Stomach (tissue), 4 donors: ENCODE measurements around the gene HDAC2.

ENCODE experiments used
- CTCF ChIP-seq, 7 experiments: fragments of 450-650 bp in 4 of 7; fragments of 200-600 bp in 3 of 7; sonication (generic) in 3 of 7; IDR thresholded peaks; one replicate each; pipeline ENCODE4 v1.5.1; 2016 to 2019; ENCODE audit warnings: antibody characterized with exemption in 7 of 7, control low read depth in 2 of 7, mild to moderate bottlenecking in 1 of 7
- EP300 ChIP-seq: sonication (generic); formaldehyde crosslinking; IDR thresholded peaks from one replicate; pipeline ENCODE4 v1.6.1; 2017; ENCODE audit warnings: antibody characterized with exemption
- POLR2A ChIP-seq, 4 donors: fragments of 450-650 bp; IDR thresholded peaks; one replicate each; pipeline ENCODE4 v1.6.1; 2016; ENCODE audit warnings: antibody characterized with exemption in 4 of 4, control low read depth in 2 of 4, mild to moderate bottlenecking in 1 of 4, moderate library complexity in 1 of 4
- POLR2AphosphoS5 ChIP-seq, 3 donors: sonication (generic); formaldehyde crosslinking; IDR thresholded peaks; one replicate each; pipeline ENCODE4 v1.6.1; 2016; ENCODE audit warnings: antibody characterized with exemption in 3 of 3

DNA sequence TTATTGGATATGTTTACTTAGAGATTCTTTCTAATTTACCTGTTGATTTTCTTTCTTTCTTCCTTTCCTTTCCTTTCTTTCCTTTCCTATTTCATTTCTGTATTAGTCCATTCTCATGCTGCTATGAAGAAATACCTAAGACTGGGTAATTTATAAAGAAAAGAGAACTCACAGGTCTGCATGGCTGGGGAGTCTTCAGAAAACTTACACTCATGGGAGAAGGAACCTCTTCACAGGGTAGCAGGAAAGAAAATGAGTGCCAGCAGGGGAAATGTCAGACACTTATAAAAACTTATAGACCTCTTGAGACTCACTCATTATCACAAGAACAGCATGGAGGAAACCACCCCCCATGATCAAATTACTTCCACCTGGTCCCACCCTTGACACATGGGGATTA is 40.8 kb downstream of the HDAC2 start:
- TF ChIP-seq POLR2A (IDR thresholded peaks at IDR 0.05) (no peak), CTCF (IDR thresholded peaks at IDR 0.05) (no peak), POLR2AphosphoS5 (IDR thresholded peaks at IDR 0.05) (no peak), EP300 (no peak)
